GM23248 (cell line): ENCODE data around the gene KCNT1.

ENCODE experiments used
- EZH2 ChIP-seq: fragments of 200-600 bp; sonication (generic); IDR thresholded peaks from 2 replicates; pipeline ENCODE4 v1.6.1; 2018; ENCODE audit warnings: antibody characterized with exemption, mild to moderate bottlenecking; ENCODE audit not compliant: insufficient read depth, poor library complexity, severe bottlenecking
- EZH2phosphoT487 ChIP-seq: fragments of 200-600 bp; sonication (generic); IDR thresholded peaks from 2 replicates; pipeline ENCODE4 v1.6.1; 2018; ENCODE audit warnings: antibody characterized with exemption, moderate library complexity, mild to moderate bottlenecking, low read depth; ENCODE audit not compliant: insufficient read depth

DNA sequence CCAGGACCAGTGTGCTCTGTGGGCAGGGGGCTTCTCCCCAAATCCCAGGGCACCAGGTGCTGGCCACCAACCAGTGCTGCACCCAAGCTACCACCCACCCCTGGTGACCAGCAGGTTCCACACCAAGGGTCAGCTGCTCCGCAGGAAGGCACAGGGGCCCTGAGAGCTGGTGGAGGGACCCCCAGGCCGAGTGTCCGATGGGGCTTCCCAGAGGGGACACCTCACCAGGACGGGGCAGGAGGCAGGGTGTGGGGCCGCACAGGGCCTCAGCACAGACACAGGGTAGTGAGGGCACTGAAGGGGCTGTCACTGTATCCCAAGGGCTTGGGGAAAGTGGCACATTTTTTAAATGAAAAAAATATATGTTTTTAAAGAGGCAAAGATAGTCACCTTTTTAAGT, 20.8 kb upstream of the KCNT1 start:
- TF ChIP-seq EZH2 (no peak), EZH2phosphoT487 (no peak)
